SU-DHL-6 (cell line): ENCODE measurements around the gene TK1.

Experiments
- H2AFZ ChIP-seq: fragments of 200-600 bp; sonication (generic); 2 replicates; pipeline ENCODE4 v1.6.1; 2014; ENCODE audit warnings: low read depth, mild to moderate bottlenecking, moderate library complexity, mixed read lengths, antibody characterized with exemption, low read length; ENCODE audit not compliant: severe bottlenecking
- H3F3A ChIP-seq: fragments of 200-600 bp; shearing (Covaris generic); 2 replicates; pipeline ENCODE4 v1.6.0; 2016; ENCODE audit warnings: antibody characterized with exemption, mild to moderate bottlenecking; ENCODE audit not compliant: insufficient read depth
- H3K27ac ChIP-seq: fragments of 200-600 bp; sonication (generic); 2 replicates; pipeline ENCODE4 v1.5.1; 2016; ENCODE audit warnings: low read depth, mild to moderate bottlenecking, low read length, moderate library complexity, mixed read lengths
- H3K27me3 ChIP-seq: fragments of 200-600 bp; sonication (generic), shearing (Covaris generic); 2 replicates; pipeline ENCODE4 v1.6.0; 2014; ENCODE audit warnings: mild to moderate bottlenecking, low read length
- H3K36me3 ChIP-seq: fragments of 200-600 bp; sonication (generic); 2 replicates; pipeline ENCODE4 v1.6.1; 2014; ENCODE audit warnings: mild to moderate bottlenecking, low read length, mixed read lengths
- H3K4me2 ChIP-seq: fragments of 300-600, 200-600 bp; shearing (Covaris generic), sonication (generic); 2 replicates; pipeline ENCODE4 v1.6.0; 2014; ENCODE audit warnings: low read length, low read depth, mild to moderate bottlenecking; ENCODE audit not compliant: poor library complexity, severe bottlenecking
- H3K4me3 ChIP-seq: fragments of 200-600 bp; sonication (generic); 2 replicates; pipeline ENCODE4 v1.5.1; 2014; ENCODE audit warnings: antibody characterized with exemption, low read length, mild to moderate bottlenecking, mixed read lengths; ENCODE audit not compliant: insufficient read depth, poor library complexity, severe bottlenecking
- H3K79me2 ChIP-seq: fragments of 200-600 bp; sonication (generic); 2 replicates; pipeline ENCODE4 v1.6.1; 2014; ENCODE audit warnings: mild to moderate bottlenecking, low read length, moderate library complexity; ENCODE audit not compliant: insufficient read depth
- H3K9ac ChIP-seq: fragments of 200-600 bp; sonication (generic); 2 replicates; pipeline ENCODE4 v1.7.0; 2014; ENCODE audit warnings: mild to moderate bottlenecking, low read length
- H3K9me2 ChIP-seq: fragments of 200-600 bp; sonication (generic); replicated peaks from 2 replicates; pipeline ENCODE4 v1.6.1; 2014; ENCODE audit warnings: low read length; ENCODE audit not compliant: insufficient read depth
- H3K9me3 ChIP-seq: fragments of 200-600 bp; sonication (generic); 2 replicates; pipeline ENCODE4 v1.6.1; 2014; ENCODE audit warnings: low read length, mixed read lengths; ENCODE audit not compliant: insufficient read depth
- H4K20me1 ChIP-seq: fragments of 200-600 bp; sonication (generic); 2 replicates; pipeline ENCODE4 v1.6.1; 2014; ENCODE audit warnings: low read depth, mild to moderate bottlenecking, antibody characterized with exemption, low read length, moderate library complexity, mixed read lengths
- CTCF ChIP-seq: fragments of 200-600 bp; sonication (generic); IDR thresholded peaks from one replicate; pipeline ENCODE4 v1.5.1; 2017; ENCODE audit warnings: antibody characterized with exemption, mild to moderate bottlenecking, low read length, moderate library complexity; ENCODE audit not compliant: insufficient read depth, poor library complexity, severe bottlenecking
- EZH2phosphoT487 ChIP-seq: fragments of 200-600 bp; sonication (generic), shearing (Covaris generic); conservative IDR thresholded peaks from 2 replicates; pipeline ENCODE4 v1.6.1; 2018; ENCODE audit warnings: mild to moderate bottlenecking, antibody characterized with exemption, low read length, moderate library complexity, mixed read lengths

Gene TK1

DNA sequence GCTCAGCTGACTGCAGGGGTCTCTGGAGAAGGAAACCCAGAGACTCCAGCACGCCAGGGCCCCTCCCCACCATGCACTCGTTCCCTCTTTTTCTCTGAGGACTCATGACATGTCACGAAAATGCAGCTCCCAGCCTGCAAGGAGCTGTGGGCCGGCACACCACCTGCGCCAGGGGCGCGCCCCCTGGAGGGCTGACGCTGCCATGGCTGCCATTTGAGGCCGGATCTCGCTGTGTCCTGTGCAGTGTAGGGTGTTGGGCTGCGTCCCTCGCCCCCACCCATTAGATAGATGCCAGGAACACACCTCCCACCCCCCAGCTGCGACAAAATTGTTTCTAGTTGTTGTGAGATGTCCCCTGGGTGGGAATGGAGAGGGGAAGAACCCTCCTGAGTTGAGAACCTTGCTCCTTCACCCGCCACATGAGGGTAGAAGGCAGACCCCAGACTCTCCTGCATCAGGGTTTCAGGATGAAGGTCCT, 10.3 kb downstream of the TK1 start:
- Histone ChIP-seq H3K9me3 (no peaks in the 10 kb centered on the region), H3K9ac (no peak overlapping the region; the same call in 1 of the 2 replicates), H3F3A (peaks cover 50% of the 10 kb centered on the region), H3K27ac (peak overlapping the region; percentile 59), H4K20me1 (no peaks in the 10 kb centered on the region; the same call in 1 of the 2 replicates), H3K4me2 (no peak overlapping the region), H3K4me3 (no peak overlapping the region), H3K9me2 (no peaks in the 10 kb centered on the region), H3K27me3 (no peaks in the 10 kb centered on the region), H3K36me3 (peaks cover 4% of the 10 kb centered on the region; the same call in 1 of the 2 replicates), H2AFZ (no peak overlapping the region), H3K79me2 (no peaks in the 10 kb centered on the region)
- TF ChIP-seq EZH2phosphoT487 (no peak), CTCF (peak; percentile 95)

DNA sequence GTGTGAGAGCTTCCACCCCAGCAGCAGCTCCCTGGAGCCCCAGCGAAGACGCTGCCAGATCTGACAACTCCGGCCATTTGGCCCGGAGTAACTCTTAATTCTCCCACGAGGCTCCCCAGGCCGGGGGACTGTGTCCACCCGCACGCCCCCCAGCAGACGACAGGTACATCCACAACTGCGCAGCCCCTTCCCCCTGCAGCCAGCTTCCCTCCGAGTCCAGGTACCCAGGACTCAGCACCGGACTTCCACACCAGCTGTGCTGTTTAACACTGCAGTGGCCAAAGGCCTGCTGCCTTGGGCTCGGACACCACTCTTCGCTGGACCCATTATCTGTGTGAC, 11.2 kb downstream of the TK1 start:
- H3K36me3 ChIP-seq: peaks cover 4% of the 10 kb centered on the region; the same call in 1 of the 2 replicates
- peaks cover 50% of the 10 kb centered on the region for H3F3A ChIP-seq
- H3K4me2 ChIP-seq: no peak overlapping the region
- H3K9ac ChIP-seq: no peak overlapping the region
- no peak overlapping the region for H2AFZ ChIP-seq
- peak overlapping the region; percentile 59; the same call in 1 of the 2 replicates for H3K27ac ChIP-seq
- H3K27me3 ChIP-seq: no peaks in the 10 kb centered on the region
- no peaks in the 10 kb centered on the region for H3K9me2 ChIP-seq
- H4K20me1 ChIP-seq: no peaks in the 10 kb centered on the region; the same call in 1 of the 2 replicates
- TF ChIP-seq CTCF (no peak), EZH2phosphoT487 (no peak)
- no peaks in the 10 kb centered on the region for H3K9me3 ChIP-seq
- H3K4me3 ChIP-seq: no peak overlapping the region
- peaks cover 8% of the 10 kb centered on the region; the same call in 1 of the 2 replicates for H3K79me2 ChIP-seq

- Histone ChIP-seq H3K4me2 (no peak overlapping the region), H3K36me3 (peaks cover under 1% of the 10 kb centered on the region; the same call in 1 of the 2 replicates), H3K9ac (no peak overlapping the region), H3K4me3 (no peak overlapping the region), H4K20me1 (no peaks in the 10 kb centered on the region; the same call in 1 of the 2 replicates), H3K27me3 (no peaks in the 10 kb centered on the region), H3K27ac (peak overlapping the region; percentile 47), H3K9me2 (no peaks in the 10 kb centered on the region), H2AFZ (no peak overlapping the region), H3K9me3 (no peaks in the 10 kb centered on the region), H3F3A (peaks cover 46% of the 10 kb centered on the region), H3K79me2 (peaks cover 12% of the 10 kb centered on the region)
- TF ChIP-seq EZH2phosphoT487 (no peak), CTCF (peak; percentile 16)
These were observed 11.8 kb downstream of the TK1 start for GRCh38 chr17:78174870-78175642.
